GM19328 (cell line): ENCODE data around the gene CERS3.
"Not testable (repeated sequence)": the region's sequence is repeated elsewhere in the genome, so short reads cannot be mapped to it uniquely, and the experiment has no call there.

Experiments
- ATAC-seq: cut with Tn5 transposase; IDR thresholded peaks from one replicate; pipeline ENCODE4 v1.9.1; 2021; ENCODE audit warnings: mild to moderate bottlenecking, moderate library complexity; ENCODE audit not compliant: unreplicated experiment

The CERS3 gene

DNA sequence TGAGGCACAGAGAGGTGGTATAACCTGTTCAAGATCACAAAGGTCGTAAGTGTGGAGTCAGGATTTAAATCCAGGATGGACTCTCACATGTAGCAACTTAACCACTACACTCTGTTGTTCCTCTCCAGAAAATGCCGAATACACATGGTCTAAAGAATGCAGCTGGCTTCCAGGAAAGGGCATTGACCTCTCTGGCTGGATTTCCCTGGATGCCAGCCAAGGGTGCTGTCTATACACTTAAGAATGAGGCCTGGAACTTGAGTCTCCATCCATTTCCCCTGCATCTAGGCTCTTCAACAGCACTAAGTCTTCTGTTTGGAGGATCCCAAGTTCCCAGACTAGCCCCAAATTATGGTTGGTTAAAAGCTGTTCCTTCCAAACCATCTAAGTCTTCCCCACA lies 60.5 kb downstream of the CERS3 start:
- ATAC-seq = no peak

GRCh38 chr15:100466073-100466472 lies 62.7 kb downstream of the CERS3 start:
- no peak for ATAC-seq

GRCh38 chr15:100464888-100465287 lies 63.9 kb downstream of the CERS3 start:
- ATAC-seq = peak; percentile 45

GRCh38 chr15:100464256-100464655 lies 64.5 kb downstream of the CERS3 start:
- ATAC-seq = no peak

DNA sequence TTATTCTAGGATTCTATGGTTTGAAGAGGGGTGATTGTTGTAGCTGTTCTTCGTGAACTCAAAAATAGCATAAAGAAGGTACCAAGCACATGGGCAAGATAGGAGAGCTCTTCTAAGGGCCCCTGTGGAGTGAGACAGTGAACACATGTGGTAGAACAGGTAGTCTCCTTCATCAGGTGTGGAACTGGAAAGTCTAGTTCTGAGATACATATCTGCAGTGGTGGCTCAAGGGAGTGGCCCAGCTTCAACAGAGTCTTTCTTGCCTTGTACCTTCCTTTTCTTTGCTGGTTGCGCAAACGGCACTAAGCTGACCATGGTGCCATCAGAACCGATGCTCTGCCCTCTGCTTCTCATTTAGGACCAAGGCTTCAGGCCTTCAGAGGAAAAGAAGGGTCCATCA lies 65.2 kb downstream of the CERS3 start:
- ATAC-seq = no peak

GRCh38 chr15:100461049-100461448 lies 67.7 kb downstream of the CERS3 start:
- ATAC-seq = no peak

DNA sequence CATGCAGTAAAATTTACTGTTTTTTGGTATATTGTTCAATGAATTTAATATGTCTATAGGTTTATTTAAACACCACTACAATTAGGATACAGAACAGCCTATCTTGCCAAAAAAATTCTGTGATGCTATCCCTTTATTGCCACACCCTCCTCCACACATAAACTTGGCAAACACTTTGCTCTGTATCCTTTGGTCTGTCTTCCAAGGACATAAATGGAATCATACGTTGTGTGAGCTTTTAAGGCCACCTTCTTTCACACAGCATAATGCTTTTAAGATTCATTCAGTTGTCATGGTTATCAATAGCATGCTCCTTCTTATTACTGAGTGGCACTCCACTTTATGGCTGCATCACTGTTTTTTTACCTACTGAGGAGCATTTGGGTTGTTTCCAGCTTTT lies 71.5 kb downstream of the CERS3 start:
- ATAC-seq = no peak

DNA sequence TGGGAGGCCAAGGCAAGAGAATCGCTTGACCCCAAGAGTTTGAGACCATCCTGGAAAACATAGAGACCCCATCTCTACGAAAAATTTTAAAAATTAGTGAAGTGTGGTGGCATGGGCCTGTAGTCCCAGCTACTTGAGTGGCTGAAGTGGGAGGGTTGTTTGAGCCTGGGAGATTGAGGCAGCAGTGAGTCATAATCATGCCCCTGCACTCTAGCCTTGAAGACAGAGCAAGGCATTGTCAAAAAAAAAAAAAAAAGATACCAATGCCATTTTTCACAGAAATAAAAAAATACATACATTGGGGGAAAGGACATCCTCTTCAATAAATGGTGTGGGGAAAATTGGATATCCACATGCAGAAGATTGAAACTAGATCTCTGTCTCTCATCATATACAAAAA lies 74.6 kb downstream of the CERS3 start:
- no peak for ATAC-seq

DNA sequence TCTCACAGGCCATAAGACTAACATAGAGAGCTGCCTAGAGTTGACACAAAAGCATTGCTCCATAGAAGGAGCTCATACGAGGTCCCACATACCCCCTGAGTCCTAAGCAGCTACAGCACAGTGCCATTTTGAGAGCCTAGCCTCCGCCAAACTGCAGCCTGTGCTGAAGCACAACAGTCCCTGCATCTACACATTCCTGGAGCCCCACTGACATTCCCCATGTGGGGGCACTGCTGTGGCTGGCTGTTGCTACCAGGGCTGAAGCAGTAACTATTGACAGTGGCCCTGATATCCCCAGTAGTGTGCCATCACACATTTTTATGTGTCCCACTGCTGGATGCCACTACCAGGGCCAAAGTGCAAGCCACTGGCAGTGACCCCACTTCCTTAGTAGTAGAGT lies 80.3 kb downstream of the CERS3 start:
- no peak for ATAC-seq

DNA sequence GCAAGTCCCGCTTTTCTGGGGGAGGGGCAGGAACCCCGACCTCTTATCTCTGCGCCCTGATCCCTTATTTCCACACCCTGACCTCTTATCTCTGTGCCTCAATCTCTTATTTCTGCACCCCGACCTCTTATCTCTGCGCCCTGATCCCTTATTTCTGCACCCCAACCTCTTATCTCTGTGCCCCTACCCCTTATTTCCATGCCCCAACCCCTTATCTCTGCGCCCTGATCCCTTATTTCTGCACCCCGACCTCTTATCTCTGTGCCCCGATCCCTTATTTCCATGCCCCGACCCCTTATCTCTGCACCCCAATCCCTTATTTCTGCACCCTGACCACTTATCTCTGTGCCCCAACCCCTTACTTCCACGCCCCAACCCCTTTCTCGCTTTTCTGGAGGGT lies 87.7 kb downstream of the CERS3 start:
- not testable (repeated sequence) for ATAC-seq

DNA sequence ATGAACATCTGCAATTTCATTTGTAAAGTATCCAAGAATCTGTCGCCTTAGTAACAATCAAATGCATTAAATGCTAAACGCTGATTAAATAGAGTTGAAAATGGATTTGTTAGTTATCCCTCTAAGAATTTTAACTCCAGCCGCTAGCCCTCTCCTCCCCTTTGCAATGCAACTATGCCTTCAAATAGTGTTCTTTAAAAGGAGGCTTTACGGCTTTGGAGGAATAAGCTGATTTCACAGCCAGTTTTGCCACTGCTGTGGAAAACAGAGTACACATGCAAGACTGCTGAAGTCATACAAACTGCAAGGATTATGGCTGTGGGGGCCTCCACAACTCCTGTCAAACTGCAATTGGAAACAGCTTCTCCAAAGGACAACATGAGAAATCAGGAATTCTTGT lies 89.2 kb downstream of the CERS3 start:
- ATAC-seq = no peak

- no peak for ATAC-seq
Observed at GRCh38 chr15:100438570-100438969, 90.2 kb downstream of the CERS3 start.

DNA sequence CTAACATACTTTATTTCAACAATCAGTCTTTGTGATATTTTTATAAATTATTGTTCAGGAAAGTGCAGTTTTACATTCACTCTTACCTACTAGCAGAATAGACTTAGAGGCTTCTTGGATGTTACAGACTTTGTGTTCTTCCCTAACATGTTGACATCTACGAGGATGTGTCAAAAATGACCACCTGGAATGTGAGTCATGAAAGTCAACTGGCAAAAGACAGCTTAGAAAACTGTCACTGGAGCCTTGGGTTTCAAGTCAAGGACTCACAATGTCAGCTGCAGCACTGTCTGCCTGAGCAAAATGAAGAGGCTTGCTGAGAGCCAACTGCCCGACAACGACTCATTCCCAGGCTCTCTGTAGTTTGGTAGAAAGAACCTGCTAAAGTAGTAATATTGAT lies 91.5 kb downstream of the CERS3 start:
- ATAC-seq = no peak

- no peak for ATAC-seq
Observed at GRCh38 chr15:100434561-100434960, 94.2 kb downstream of the CERS3 start.

- no peak for ATAC-seq
Observed at GRCh38 chr15:100434038-100434437, 94.7 kb downstream of the CERS3 start.

DNA sequence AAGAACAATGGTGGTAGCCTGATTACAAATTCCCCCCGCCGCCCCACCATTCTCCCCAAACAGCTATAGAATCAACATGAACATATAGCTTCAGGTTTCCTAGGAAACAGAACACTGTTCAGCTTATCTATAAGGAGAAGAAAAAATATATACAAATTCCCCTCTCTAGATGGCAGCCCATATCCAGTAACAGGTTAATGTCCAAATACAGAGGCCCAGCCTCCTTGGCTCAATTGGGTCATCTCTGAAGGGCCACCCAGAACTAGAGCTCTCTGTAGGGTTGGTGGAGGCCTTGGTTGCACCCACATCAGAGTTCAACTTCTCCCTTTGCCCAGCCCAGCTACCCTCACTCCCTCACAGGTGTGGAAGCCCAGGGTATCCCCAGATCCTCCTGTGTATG lies 95.4 kb downstream of the CERS3 start:
- no peak for ATAC-seq

DNA sequence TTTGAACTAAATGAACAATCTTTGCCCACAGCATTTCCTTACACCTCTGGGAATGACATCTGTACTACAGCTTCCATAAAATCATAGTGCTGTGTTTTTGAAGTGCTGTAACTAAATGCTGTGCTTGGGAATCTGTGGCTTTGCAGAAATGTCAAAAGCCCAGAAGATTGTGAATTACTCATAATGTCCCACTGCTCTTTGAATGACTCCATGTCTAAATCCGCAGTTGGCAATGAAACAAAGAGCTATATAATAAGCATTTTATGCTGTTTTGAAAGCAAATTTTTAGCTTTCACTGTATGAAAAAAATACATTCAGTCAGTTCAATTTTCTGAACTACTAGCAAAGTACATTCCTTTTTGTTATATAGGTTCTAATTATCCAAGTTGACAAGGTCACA lies 98.3 kb downstream of the CERS3 start:
- ATAC-seq = no peak

GRCh38 chr15:100429116-100429728 lies 99.5 kb downstream of the CERS3 start:
- ATAC-seq = no peak

DNA sequence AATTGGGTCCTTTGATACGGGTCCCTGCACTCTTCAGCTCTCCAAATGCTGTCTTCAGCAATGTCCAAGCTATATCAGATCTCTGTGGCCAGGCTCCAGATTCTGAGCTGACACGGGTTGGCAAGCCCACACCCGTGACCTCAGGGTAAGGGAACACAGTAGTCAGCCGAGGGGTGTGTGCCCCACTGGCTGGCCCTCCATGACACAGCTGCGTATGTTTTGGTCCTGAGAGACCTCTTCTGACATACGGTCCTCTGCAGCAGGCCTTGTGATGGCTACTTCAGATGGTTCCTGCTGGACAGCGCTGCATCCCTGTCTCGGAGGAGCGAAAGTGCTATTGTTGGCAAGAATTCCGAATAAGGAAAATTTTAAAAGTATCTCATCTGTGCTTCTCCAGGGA lies 101.8 kb downstream of the CERS3 start:
- ATAC-seq = no peak

GRCh38 chr15:100405179-100405578 lies 123.6 kb downstream of the CERS3 start:
- ATAC-seq = no peak

DNA sequence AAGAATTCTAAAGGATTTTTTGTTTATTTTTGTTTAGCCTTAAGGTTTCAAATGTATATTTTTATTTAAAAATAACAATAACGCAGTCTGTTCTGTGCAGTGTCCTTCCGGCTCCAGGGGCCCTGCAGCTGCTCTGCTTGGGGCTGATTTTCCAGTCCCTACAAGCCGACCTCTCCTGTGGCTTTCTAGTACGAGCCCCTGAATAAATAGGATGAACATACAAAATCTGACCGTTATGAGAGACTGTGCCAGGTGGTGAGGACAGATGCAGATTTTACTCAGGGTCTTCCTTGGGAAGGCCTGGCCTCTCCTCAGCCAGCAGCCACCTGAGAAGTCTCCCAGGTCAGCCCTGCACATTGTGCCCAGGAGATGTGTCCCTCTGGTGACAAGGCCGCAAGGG lies 127.8 kb downstream of the CERS3 start:
- no peak for ATAC-seq

DNA sequence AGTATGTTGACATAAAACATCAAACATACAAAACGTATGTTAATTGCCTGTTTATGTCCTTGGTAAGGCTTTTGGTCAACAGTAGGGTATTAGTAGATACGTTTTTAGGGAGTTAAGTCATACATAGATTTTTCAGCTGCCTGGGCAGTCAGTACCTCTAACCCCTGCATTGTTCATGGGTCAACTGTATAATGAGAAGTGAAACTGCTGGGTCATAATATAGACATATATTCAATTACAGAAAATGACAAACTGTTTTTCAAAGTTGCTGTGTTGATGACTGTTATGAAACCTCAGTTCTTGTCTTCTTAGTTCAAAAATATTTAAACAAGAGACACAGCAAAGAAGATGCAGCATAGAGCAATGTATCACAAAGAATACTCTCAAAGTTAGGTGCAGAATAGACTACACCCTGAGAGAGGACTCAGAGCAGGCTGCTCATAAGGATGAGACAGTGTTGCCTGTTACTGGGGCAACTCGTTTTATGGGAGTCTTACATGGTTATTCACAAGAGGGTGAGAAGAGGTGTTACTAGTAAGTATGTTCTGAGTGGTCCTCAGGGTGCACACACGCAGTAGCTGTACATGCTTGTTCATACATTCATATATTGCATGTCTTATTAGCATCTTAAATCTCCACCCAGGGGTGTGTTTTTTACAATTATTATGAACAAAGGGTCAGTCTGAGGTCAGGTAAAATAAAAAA lies 133.9 kb downstream of the CERS3 start:
- no peak for ATAC-seq

DNA sequence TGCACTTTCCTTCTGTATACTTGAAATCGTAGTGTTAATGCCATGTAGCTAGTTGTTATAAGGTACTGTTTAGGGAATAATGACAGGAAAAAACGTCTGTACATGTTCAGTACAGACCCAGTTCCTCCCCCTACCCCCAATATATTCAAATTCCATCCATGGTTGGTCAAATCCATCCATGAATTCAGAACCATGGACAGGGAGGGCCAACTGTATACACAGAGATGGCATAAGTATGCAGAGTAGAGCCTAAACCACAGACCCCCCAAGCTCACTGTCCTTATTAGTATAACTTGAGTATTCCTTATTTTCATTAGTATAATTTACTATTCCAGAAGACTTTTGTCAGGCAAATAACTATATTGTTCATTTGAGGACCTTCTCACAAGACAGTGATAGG lies 135.7 kb downstream of the CERS3 start:
- no peak for ATAC-seq
